Measurements from ENCODE around the gene RMC1.

DNA sequence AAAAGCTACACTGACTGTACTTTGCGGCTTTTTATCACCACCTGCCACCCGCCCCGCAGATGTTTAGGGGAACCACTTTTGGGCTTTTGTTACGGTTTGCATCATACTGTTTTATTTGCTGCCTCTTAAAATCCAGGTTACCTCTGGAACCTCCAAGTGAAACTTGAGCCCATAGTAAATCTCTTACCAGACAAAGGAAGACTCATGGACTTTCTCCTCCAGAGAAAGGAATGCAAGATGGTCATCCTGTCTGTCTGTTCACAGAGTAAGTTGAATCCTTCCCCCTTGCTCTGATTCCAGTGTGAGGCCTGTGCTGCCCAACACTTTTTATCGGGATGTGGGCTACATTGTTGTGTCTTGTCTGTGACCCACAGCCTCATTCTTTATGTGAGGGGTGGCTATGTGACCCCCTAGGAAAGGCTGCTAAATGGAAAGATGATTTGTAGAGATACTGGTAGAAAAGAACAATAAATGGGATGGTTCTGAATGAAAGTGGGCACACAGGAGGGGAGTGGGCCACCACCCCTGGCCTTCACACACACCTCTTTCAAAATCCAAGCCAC is 23.3 kb downstream of the RMC1 start:
- TF ChIP-seq, protein P1, sequence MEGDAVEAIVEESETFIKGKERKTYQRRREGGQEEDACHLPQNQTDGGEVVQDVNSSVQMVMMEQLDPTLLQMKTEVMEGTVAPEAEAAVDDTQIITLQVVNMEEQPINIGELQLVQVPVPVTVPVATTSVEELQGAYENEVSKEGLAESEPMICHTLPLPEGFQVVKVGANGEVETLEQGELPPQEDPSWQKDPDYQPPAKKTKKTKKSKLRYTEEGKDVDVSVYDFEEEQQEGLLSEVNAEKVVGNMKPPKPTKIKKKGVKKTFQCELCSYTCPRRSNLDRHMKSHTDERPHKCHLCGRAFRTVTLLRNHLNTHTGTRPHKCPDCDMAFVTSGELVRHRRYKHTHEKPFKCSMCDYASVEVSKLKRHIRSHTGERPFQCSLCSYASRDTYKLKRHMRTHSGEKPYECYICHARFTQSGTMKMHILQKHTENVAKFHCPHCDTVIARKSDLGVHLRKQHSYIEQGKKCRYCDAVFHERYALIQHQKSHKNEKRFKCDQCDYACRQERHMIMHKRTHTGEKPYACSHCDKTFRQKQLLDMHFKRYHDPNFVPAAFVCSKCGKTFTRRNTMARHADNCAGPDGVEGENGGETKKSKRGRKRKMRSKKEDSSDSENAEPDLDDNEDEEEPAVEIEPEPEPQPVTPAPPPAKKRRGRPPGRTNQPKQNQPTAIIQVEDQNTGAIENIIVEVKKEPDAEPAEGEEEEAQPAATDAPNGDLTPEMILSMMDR (IDR thresholded peaks at IDR 0.05; ENCODE audit: insufficient read depth, low read length, poor library complexity, severe bottlenecking): no peak
- TF ChIP-seq EZH2phosphoT487 (conservative IDR thresholded peaks at IDR 0.05; ENCODE audit: low read length): no peak
